ENCODE measurements around the gene ISYNA1.
A peak's percentile ranks its signal among the peaks of the same experiment; 100 is the strongest.
"Not testable (repeated sequence)": the region's sequence is repeated elsewhere in the genome, so short reads cannot be mapped to it uniquely, and the experiment has no call there.

Gene ISYNA1

DNA sequence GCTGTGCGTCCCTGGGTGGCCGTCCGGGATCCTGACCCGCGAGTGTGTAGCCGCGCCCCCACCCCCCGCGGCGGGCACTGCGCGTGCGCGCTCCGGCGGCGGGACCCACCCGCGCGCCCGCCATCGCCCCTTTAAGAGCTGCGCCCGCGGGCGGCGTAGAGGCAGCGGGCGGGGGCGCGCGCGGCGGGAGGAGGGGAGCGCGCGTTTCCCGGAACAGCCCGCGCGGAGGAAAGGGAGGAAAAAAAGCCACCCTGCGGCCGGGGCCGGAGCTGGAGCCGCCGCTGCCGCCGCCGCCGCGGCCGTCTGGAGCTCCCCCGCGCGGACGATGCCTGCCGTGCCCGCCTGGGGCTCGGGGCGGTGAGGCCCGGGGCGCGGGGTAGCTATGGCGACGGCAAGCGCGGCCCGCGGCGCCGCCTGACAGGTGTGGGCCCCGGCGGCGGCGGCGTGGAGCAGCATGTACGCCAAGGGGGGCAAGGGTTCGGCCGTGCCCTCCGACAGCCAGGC, 18.7 kb downstream of the ISYNA1 start, which contains the start of gene SSBP4:
Gene SSBP4 (plus strand): TSS at position 204 of the 504 bp plus-strand sequence. CDS start 251 bp downstream, at position 455.
- DNase-seq (ENCODE audit: low read depth) = peak; percentile 88

DNA sequence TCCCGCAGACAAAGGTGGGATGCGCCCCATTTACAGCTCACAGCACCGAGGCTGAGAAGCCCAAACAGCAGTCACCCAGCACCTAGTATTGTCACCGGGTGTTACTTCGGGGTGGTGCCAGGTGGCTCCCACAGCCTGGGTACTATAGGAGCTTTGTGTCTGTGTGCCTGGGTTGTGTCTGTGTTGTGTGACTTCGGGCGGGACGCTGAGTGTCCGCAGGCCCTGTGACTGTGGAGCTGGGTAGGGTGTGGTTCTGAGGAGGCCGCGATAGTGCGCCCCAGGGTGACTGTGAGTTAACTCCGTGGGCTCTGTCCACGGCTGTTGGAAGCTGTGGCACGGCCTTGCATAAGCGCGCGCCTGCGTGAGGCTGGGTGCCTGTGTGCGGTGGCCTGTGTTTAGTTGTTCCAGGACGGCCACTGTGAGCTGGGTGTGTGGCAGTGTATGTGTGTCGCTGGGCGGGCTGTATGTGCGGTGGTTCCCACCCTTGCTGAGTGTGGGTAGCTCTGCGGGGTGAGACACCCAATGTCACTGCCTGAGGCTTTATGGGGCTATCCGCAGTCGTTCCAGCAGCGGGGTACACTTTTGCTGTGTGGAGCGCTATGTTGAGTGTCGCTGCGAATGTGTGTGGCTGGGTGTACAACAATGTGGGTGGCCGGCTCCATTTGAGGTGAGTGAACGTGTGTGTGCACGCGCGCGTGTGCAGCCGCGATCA, 19.3 kb downstream of the ISYNA1 start:
- no peak for DNase-seq (ENCODE audit: low read depth)

DNA sequence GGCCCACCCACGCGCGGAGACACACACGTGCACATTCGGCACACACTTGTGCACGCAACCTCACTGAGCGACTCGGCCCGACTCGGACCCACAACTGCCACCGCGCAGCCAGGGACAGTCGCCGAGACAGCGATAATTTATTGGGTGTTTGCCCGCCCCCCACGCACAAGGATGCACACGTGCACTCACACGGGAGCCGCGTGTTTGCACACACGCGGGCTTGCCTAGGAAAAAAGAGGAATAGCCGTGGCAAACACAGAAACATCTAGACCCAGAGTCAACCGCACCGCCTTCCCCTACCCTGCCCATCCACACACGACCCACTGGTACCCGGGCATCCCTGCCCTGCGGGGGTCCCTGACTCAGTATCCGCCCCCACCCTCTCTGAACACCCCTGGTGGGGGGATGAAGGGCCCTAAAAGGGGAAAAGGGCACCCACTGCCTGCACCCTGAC, 19.9 kb downstream of the ISYNA1 start:
- no peak for DNase-seq (ENCODE audit: low read depth)

DNA sequence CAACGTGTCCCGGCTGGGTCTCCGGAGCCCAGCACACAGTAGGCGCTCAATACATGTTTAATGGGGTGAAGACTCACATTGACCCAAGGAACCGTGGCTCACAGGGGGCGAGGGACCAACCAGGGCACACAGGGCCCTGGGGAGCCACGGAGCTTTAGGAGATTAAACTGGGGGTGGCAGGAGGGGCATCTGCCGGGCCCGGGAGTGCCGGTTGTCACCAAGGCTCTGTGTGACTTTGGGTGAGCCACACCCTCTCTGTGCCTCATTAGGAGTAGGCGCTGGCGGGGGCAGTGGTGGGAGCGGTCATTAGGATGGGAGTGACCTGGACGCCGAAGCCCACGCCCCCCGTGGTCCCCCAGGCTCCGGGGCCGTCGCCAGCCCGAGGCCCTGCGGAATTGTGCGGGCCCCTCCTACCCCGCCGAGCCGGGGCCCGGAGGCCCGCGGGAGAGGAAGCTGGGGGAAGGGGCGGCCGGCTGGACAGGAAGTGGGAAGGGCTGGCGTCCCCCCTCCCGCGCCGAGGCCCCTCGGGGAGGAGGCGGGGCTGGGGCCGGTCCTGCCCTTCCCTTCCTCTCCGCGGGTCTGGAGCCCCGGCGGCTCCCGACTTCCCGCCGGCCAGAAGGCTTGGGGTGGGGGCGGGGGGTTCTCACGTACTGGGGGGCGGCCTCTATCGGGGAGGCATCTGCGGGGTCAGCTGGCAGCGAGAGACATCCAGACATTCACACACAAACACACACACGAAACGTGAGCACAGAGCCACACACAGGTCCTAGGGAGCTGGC, 20.5 kb downstream of the ISYNA1 start:
- peak; percentile 87 for DNase-seq (ENCODE audit: low read depth)

DNA sequence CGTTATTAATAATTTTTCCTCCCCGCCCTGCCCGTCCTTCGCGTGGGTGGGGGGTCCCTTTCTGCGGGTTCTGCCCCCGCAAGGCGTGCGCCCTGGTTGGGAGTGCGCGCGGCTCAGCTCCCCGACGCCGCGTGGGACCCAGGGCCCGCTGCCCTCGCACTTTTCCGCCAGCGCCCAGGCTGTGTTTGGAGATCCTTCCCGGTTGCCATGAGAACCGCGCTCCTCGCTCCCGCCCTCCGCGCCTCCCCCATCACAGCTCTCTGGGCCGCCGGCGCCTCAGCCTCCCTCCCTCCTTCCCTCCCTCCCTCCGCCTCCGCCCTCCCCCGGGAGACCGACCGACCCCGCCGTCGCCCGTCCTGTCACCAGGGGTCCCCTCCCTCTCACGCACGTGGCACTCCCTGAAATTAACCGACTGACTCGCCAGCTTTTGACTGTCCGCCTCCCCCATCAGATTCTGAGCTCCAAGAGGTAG, 21.1 kb downstream of the ISYNA1 start:
- DNase-seq (ENCODE audit: low read depth) = peak; percentile 90

DNA sequence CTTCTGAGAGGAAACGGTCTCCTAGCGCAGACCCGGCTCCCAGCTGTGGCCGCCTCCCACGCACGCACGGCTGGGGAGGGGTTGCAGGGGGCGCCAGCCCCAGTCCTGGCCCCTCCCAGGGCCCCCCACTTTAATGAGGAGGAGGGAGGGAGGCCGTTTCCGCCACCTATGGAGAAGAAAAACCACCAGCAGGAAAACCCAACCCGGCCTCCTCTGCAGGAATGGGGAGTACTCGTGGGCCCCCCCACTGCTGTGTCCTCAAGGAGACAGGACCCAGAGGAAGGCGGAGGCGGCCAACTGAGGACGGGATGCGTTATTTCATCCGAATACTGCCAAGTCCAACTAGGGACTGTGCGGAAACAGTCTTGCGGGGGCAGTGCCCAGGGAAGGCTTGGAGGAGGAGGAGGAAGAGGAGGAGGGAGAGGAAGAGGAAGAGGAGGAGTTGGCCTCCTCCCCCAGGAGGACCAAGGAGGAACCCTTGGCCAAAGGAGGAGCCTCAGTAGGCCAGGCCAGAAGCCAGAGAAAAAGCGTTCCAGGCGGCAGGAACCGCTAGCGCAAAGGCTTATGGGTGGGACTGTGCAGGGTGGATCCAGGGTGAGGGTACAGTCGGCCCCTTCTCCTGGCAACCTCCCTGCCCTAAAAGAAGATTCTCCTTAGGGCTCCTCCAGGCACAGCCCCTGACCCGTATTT, 22.6 kb downstream of the ISYNA1 start:
- DNase-seq (ENCODE audit: low read depth) = peak; percentile 55

DNA sequence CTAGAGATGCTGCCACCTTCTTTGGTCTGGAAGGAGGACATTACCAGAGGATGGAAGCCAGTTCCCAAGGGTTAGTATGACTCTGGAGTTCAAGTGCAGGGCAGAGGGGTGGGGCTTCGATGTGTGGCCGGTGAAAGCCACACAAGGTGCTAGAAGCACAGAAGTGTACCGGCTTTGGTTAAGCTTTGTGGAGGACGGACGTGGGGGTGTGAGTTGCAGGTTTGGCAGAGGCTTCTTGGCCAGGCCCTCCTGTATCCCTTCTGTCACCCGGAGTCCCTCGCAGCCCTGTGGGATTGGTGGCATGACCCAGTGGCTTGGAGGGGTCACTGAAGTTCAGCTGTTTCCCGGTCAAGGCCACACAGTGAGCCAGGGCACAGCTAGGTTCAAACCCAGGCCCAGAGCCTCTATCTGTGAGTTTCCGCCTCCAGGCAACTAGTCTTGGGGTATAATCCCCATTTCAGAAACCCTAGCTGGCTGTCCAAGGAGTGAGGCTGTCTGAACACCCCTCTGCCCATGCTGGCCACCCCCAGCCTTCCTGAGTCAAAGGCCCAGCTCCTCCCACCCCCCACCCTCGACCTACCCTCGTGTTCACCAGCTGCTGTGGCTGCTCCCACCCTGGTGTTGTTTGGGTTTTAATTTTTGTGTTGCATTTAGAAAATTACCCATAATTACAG, 23.3 kb downstream of the ISYNA1 start:
- DNase-seq (ENCODE audit: low read depth) = peak; percentile 45

DNA sequence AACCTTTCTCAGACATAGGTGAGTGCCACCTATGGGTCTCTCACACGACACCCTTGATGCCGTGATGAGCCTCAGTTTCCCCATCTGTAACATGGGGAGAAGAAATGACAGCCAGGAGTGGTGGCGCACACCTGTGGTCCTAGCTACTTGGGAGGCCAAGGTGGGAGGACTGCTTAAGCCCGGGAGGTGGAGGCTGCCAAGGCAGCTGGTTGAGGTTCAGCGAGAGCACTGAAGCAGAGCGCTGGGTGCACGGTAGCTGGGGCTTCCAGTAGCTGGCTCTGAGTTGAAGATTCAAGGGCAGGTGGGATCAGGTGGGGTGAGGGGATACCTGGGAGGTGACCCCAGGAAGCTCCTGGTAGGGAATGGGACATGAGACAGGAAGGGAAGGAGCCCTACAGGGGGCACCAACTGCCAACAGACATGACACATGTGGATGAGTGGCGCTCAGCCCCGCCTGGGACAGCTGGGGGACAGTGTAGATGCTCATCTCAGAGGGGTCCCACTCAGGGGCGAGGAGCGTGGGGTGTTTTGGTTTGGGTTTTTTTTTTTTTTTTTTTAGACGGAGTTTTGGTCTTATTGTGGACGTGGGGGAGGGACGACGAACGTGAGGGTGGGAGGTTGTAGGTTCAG, 25.2 kb downstream of the ISYNA1 start:
- no peak for DNase-seq (ENCODE audit: low read depth)

DNA sequence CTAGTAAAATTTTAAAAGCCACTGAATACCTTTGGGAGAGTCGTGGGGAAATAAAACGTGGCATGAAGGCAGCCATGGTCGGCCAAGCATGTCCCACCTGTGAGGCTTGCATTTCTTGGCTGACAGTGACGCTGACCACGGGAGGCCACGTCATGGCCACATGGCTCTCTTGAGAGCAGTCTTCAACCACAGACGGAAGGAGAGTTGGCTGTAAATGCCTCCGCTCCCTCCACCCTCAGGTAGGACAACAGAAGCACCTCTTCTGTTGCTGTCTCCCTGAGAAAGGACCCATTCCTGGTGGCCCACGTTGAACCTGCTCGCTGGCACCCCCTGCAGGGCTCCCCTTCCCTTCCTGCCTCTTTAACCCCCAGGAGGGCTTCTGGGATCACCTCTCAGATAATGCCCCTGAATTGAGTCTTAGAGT, 29.9 kb downstream of the ISYNA1 start:
- peak; percentile 48 for DNase-seq (ENCODE audit: low read depth)

DNA sequence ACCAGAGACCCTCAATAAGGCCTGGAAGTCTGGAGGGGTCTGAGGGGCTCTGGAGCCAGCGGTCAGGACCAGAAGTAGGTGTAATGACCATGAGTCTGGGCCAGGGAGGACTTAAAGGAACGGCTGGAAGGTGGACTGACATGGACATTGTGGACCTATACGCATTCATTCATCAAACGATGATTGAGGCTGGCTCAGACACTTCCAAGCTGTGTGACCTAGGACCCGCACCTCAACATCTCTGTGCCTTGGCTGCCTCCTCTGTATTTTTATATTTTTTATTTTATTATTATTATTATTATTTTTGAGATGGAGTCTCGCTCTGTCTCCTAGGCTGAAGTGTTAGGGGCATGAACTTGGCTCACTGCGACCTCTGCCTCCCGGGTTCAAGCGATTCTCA, 31.2 kb downstream of the ISYNA1 start:
- DNase-seq (ENCODE audit: low read depth) = no peak

DNA sequence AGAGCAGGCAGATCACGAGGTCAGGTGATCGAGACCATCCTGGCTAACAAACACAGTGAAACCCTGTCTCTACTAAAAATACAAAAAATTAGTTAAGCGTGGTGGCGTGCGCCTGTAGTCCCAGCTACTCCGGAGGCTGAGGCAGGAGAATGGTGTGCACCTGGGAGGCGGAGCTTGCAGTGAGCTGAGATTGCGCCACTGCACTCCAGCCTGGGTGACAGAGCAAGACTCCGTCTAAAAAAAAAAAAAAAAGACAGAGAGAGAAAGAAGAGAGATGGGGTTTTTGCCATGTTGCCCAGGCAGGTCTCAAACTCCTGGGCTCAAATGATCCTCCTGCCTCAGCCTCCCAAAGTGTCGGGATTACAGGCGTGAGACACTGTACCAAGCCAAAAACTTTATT, 32.2 kb downstream of the ISYNA1 start:
- DNase-seq (ENCODE audit: low read depth) = not testable (repeated sequence)

DNA sequence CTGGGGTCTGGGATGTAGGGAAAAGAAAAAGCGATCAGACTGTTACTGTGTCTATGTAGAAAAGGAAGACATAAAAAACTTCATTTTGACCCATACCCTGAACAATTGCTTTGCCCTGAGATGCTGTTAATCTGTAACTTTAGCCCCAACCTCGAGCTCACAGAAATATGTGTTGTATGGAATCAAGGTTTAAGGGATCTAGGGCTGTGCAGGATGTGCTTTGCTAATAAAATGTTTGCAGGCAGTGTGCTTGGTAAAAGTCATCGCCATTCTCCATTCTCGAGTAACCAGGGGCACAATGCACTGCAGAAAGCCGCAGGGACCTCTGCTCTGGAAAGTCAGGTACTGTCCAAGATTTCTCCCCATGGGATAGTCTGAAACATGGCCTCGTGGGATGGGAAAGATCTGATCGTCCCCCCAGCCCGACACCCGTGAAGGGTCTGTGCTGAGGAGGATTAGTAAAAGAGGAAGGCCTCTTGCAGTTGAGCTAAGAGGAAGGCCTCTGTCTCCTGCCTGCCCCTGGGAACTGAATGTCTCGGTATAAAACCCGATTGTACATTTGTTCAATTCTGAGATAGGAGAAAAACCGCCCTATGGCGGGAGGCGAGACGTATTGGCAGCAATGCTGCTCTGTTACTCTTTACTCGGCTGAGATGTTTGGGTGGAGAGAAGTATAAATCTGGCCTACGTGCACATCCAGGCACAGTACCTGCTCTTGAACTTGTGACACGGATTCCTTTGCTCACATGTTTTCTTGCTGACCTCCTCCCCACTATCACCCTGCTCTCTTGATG, 35.3 kb downstream of the ISYNA1 start:
- not testable (repeated sequence) for DNase-seq (ENCODE audit: low read depth)

DNA sequence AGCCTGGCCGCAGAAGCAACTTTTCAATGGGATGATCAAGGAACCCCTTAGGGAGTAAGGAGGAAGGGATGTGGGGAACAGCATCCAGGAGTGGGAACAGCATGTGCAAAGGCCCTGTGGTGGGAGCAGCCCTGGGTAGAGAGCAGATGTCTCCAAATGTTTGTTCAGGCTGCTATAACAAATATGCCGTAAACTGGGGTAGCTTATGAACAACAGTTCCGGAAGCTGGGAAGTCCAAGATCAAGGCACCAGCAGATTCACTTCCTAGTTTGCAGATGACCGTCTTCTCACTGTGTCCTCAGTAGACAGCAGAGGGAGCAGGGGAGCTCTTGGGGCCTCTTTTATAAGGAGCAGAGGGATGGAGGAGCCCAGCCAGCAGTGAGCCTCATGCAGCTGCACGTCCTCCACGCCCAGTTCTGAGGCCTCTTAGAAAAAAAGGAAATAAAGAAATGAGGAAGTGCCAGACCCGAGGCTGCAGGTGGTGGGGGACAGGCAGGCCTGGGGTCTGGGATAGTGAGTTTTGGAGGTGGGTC, 36.3 kb downstream of the ISYNA1 start:
- DNase-seq (ENCODE audit: low read depth) = peak; percentile 79

DNA sequence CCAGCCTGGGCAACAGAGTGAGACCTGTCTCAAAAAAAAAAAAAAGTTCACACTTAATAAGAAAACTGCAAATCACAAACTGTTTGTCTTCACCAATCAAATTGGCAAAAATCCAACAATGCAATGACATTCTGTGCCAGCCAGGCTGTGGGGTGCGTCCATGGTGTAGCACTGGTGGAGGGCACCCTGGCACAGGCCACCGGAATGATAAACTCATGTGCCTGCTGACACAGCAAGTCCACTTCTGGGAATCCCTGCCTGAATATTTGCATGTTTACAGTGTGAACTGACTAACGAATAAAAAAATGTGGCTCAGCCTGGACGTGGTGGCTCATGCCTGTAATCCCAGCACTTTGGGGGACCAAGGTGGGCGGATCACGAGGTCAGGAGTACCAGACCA, 38.9 kb downstream of the ISYNA1 start:
- DNase-seq (ENCODE audit: low read depth) = peak; percentile 80

DNA sequence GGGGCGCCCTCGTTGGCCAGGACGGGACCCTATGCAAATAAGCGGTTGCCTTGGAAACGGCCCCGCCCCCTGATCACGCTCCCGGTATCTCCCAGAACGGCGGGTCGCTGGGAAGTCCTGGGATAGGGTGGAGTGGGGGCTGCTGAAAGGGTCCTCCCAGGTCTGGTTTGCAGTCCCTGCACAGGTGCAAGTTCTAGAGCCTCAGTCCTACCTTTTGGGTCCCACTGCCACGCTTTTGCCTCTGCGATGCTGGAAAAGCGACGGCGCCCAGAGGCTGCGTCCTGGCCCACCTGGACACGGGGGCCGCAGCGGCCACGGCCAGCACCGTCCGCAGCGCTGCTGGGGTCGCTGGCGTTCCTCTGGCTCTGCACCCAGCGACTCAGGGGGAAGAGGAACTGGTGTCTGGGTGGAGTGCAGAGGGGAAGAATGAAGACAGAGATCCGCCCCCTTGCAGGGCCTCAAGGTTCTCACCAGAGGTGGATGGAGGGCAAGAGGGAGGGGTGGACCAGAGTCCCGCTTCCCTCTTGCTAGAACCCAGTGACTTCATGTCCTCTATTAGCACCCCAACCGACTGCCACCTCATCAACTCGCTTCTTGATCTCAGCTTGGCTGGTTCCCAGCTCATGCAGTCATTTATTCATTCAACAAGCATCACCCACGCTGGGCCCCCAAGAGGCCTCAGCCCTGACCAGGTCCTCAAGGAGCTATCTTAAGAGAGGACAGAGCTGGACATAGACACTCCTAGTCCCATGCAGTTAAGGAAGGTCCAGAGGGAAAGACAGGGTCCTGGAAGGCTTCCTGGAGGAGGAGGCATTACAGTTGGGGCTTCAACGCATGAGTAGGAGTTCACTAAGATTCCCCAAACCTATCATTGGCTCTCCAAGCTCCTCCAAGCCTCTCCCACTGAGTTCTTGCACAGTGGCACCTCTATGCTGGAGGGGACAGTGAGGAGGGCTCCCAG, 40.4 kb downstream of the ISYNA1 start, which contains the start of gene LRRC25:
Gene LRRC25 (minus strand): TSS at position 381 of the 961 bp plus-strand sequence. CDS start 659 bp downstream, outside the sequence.
- DNase-seq (ENCODE audit: low read depth) = no peak

DNA sequence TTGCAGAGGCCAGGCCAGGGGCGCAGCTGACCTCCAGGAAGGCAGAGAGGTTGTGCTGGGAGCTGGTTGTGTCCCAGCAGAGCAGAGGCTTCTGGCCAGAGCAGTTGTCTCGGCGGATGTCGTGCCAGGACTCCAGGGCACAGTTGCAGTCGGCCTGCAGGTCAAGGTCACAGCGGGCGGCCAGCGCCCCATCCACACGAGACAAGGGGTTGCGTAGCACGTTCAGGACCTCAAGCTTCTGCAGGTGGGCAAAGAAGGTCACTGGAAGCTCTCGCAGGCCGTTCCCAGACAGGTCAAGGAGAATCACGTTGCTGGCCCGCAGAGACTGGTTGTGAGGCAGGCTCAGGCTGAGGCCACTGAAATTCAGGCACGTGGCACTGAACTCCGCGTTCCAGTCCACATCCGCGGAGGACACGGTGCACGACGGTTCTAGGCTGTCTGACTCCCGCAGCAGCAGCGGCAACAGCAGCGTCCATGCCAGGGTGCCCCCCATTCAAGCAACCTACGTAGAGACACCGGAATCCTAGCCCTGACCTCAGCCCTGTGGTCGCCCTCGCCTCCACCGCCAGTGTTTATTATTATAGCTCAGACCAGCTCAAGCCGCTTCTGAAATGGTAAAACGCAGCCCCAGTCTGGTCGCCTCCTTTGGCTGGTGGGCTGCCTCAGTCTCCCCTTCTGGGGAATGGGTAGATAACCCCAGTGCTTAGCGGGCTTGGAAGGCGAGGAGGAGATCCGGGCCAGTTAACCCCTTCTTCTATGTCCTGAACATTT, 41.3 kb downstream of the ISYNA1 start:
- no peak for DNase-seq (ENCODE audit: low read depth)

DNA sequence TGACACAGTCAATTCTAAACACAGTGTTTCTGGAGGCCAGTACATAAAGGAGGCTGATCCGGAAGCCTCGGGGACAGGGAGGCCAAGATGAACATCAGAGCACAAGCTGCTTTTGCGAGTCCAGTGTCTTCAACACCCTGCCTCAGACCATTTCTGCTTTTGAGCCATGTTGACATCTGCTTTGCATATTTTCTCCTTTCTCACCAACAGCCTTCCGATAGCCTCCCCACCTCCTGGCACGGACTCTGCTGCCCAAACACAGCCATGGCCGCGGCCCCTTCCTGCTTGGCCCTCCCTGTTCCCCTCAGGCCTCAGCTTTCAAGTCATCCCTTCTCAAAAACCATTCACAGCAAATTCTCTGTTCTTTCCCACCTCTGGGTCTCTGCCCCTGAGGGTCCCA, 44.1 kb downstream of the ISYNA1 start:
- no peak for DNase-seq (ENCODE audit: low read depth)

DNA sequence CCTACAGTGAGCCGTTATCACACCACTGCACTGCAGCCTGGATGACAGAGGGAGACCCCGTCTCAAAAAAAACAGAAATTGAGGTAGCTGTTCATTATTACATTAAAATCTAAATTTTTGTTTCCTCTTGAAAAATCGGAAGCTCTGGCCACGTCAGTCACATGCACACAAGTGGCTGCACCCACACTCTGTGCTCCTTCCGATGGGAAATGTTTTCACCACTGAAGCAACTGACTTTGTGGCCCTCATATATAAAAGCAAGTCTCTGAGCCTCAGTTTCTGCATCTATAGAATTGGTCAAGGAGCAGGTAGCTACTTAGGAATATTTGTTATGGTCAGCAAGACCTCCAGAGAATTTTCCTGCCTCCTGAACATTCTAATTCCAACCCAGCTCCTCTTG, 45.0 kb downstream of the ISYNA1 start:
- no peak for DNase-seq (ENCODE audit: low read depth)
